B cell (primary cell): ENCODE data around the gene PPFIA2. TPM values are rescaled to one million over a fixed set of nuclear protein-coding genes. Genes with fewer than 3 reads are reported as not detected.

Experiments
- ATAC-seq: fragments of 200-7000 bp; cut with Tn5 transposase; one replicate; pipeline ENCODE4 v1.10.0; 2021; ENCODE audit warnings: low read depth, mild to moderate bottlenecking, moderate number of reproducible peaks, moderate library complexity
- CTCF ChIA-PET: fragments of 350-600 bp; sonication (Branson Sonifier 250); formaldehyde crosslinking; loops from one replicate; lab custom pipeline; 2021; ENCODE audit warnings: antibody characterized with exemption, inconsistent platforms; lab: Charles Lee
- POLR2A ChIA-PET: fragments of 350-600 bp; sonication (Branson Sonifier 250); formaldehyde crosslinking; loops from one replicate; lab custom pipeline; 2021; ENCODE audit warnings: antibody characterized with exemption; lab: Charles Lee
- DNase-seq: peaks from one replicate; pipeline ENCODE4 v3.0.0; 2013
- H2AFZ ChIP-seq: 2 replicates; pipeline ENCODE4 v1.6.1; 2012; ENCODE audit warnings: mild to moderate bottlenecking, low read depth, low read length; ENCODE audit not compliant: insufficient read depth, poor library complexity, severe bottlenecking
- H3K27ac ChIP-seq, 2 donors: 1 replicate in 1 of 2; 2 replicates in 1 of 2; pipeline ENCODE4 v1.5.1; 2012 to 2013; ENCODE audit warnings: low read length in 2 of 2, mild to moderate bottlenecking in 2 of 2, moderate library complexity in 1 of 2
- H3K27me3 ChIP-seq, 4 experiments: fragments of 200-600 bp in 1 of 4; sonication (generic) in 1 of 4; replicated peaks in 1 of 4; 1 replicate in 2 of 4; 2 replicates in 2 of 4; pipeline versions ENCODE4 v1.6.1 to v1.7.0; 2013 to 2016; ENCODE audit warnings: low read length in 3 of 4, mild to moderate bottlenecking in 2 of 4, mixed read lengths in 1 of 4, moderate library complexity in 1 of 4; ENCODE audit not compliant: insufficient read depth in 4 of 4, control insufficient read depth in 3 of 4; ENCODE audit errors: control extremely low read depth in 1 of 4
- H3K36me3 ChIP-seq, 2 experiments: replicated peaks in 1 of 2; 1 replicate in 1 of 2; 2 replicates in 1 of 2; pipeline versions ENCODE4 v1.6.1 to v1.7.1; 2013; ENCODE audit warnings: low read length in 1 of 2; ENCODE audit not compliant: insufficient read depth in 2 of 2, control insufficient read depth in 1 of 2; ENCODE audit errors: control extremely low read depth in 1 of 2, extremely low read depth in 1 of 2
- H3K4me1 ChIP-seq, 2 donors: fragments of 200-600 bp in 1 of 2; sonication (generic) in 1 of 2; 1 replicate in 1 of 2; 2 replicates in 1 of 2; pipeline versions ENCODE4 v1.5.1 to v1.6.1; 2013 to 2017; ENCODE audit warnings: low read length in 2 of 2; ENCODE audit not compliant: control insufficient read depth in 2 of 2, insufficient read depth in 2 of 2
- H3K4me2 ChIP-seq: replicated peaks from 2 replicates; pipeline ENCODE3; 2012; ENCODE audit warnings: mild to moderate bottlenecking, low read depth, low read length; ENCODE audit not compliant: poor library complexity, severe bottlenecking
- H3K4me3 ChIP-seq, 5 experiments: fragments of 200-600 bp in 1 of 5; sonication (generic) in 1 of 5; 1 replicate in 3 of 5; 2 replicates in 2 of 5; pipeline versions ENCODE4 v1.5.1 to v1.7.0; 2011 to 2016; ENCODE audit warnings: low read length in 4 of 5, mild to moderate bottlenecking in 4 of 5, low read depth in 2 of 5, control low read depth in 1 of 5, moderate library complexity in 1 of 5; ENCODE audit not compliant: insufficient read depth in 1 of 5; ENCODE audit errors: control extremely low read depth in 1 of 5, extremely low read depth in 1 of 5
- H3K79me2 ChIP-seq: fragments of 200-600 bp; sonication (generic); one replicate; pipeline ENCODE4 v1.6.0; 2016; ENCODE audit warnings: low read length; ENCODE audit not compliant: control insufficient read depth, insufficient read depth
- H3K9ac ChIP-seq: fragments of 200-600 bp; sonication (generic); 2 replicates; pipeline ENCODE4 v1.6.1; 2017; ENCODE audit warnings: mild to moderate bottlenecking, low read length, moderate library complexity
- H3K9me3 ChIP-seq, 3 donors: one replicate each; pipeline versions ENCODE4 v1.6.1 to v1.7.1; 2013; ENCODE audit warnings: low read length in 2 of 3; ENCODE audit not compliant: control insufficient read depth in 2 of 3, insufficient read depth in 1 of 3; ENCODE audit errors: control extremely low read depth in 1 of 3
- H4K20me1 ChIP-seq: 2 replicates; pipeline ENCODE4 v1.6.0; 2012; ENCODE audit warnings: mild to moderate bottlenecking, low read length; ENCODE audit not compliant: insufficient read depth, control insufficient read depth, poor library complexity, severe bottlenecking
- H3K27ac Mint-ChIP-seq: one replicate; pipeline ENCODE4 v1.8.0; 2021; ENCODE audit warnings: mixed read lengths
- H3K27me3 Mint-ChIP-seq: one replicate; pipeline ENCODE4 v1.8.0; 2021; ENCODE audit warnings: mixed read lengths
- H3K4me1 Mint-ChIP-seq: one replicate; pipeline ENCODE4 v1.8.0; 2021; ENCODE audit warnings: mixed read lengths
- H3K4me3 Mint-ChIP-seq: one replicate; pipeline ENCODE4 v1.8.0; 2021; ENCODE audit warnings: mixed read lengths
- H3K9me3 Mint-ChIP-seq: one replicate; pipeline ENCODE4 v1.8.0; 2022; ENCODE audit warnings: mixed read lengths; ENCODE audit not compliant: insufficient read depth
- EZH2 ChIP-seq: IDR thresholded peaks from 2 replicates; pipeline ENCODE4 v1.6.1; 2012; ENCODE audit warnings: borderline replicate concordance, low read depth, mild to moderate bottlenecking, moderate library complexity, low read length; ENCODE audit not compliant: insufficient read depth, poor library complexity, severe bottlenecking
- WGBS: methylation state at CpG from one replicate; pipeline ENCODE4 v1.1.5; 2013; ENCODE audit warnings: missing lambda C conversion rate; ENCODE audit not compliant: insufficient coverage; 5-methylcytosine and 5-hydroxymethylcytosine counted together
- intact Hi-C: fragments of 100-400 bp; cut with micrococcal nuclease; formaldehyde crosslinking; loops from one replicate; pipeline ENCODE4 v1.10.0; 2022
- polyA plus RNA-seq: library from polyadenylated mRNA; depleted of rRNA; stranded (reverse); fragments of >200 nt; gene quantifications from 2 replicates; pipeline ENCODE4 v1.2.3, GENCODE V29; 2012
- total RNA-seq, 2 donors: library from RNA; stranded (reverse); fragments of 120-200 nt in 1 of 2; gene quantifications; 1 replicate in 1 of 2; 2 replicates in 1 of 2; pipeline versions ENCODE4 v1.2.3 to v1.2.4, GENCODE V29; 2013 to 2022
- TF ChIP-seq, protein P1 (sequence below): fragments of 200-600 bp; IDR thresholded peaks from one replicate; pipeline ENCODE4 v1.8.0; 2022; ENCODE audit warnings: antibody characterized with exemption, mild to moderate bottlenecking

PPFIA2 gene
- total and polyA plus RNA-seq, 2 donors (not counting 1 experiment from before 2014, with no cell fraction given), result not detected

DNA sequence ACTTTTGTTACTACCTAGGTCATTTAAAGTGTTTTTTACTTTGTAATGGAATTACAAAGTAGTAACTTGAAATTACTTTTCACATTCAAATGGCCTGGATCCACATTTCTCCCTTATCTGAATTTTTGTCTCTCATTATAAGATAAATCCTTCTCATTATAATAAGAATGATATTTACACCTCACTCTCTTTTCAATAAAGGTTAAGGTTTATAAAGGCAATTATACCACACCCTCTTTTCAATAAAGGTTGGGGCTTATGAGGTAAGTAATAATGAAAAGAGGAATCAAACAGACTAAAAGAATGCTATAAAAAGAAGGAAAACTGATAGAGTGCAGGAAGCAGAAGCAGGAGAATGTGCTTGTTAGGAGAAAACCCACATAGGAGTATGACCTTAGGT is 470.5 kb downstream of the PPFIA2 start:
- H3K27me3 ChIP-seq, result no peaks in the 10 kb centered on the region
- POLR2A ChIA-PET, result no interaction called here
- Mint-ChIP-seq H3K27ac (no peak overlapping the region), H3K4me1 (no peaks in the 10 kb centered on the region), H3K27me3 (no peaks in the 10 kb centered on the region), H3K4me3 (no peak overlapping the region), H3K9me3 (no peaks in the 10 kb centered on the region)
- no peak overlapping the region for H2AFZ ChIP-seq
- no peaks in the 10 kb centered on the region for H3K36me3 ChIP-seq
- intact Hi-C loops, result no loop called here
- H3K4me2 ChIP-seq, result no peak overlapping the region
- no peak for DNase-seq
- ATAC-seq, result no peak
- H3K4me3 ChIP-seq, result no peak overlapping the region
- H3K9ac ChIP-seq, result no peak overlapping the region
- no peaks in the 10 kb centered on the region for H3K9me3 ChIP-seq
- no peak overlapping the region for H3K27ac ChIP-seq
- TF ChIP-seq EZH2, result no peak
- TF ChIP-seq, protein P1, sequence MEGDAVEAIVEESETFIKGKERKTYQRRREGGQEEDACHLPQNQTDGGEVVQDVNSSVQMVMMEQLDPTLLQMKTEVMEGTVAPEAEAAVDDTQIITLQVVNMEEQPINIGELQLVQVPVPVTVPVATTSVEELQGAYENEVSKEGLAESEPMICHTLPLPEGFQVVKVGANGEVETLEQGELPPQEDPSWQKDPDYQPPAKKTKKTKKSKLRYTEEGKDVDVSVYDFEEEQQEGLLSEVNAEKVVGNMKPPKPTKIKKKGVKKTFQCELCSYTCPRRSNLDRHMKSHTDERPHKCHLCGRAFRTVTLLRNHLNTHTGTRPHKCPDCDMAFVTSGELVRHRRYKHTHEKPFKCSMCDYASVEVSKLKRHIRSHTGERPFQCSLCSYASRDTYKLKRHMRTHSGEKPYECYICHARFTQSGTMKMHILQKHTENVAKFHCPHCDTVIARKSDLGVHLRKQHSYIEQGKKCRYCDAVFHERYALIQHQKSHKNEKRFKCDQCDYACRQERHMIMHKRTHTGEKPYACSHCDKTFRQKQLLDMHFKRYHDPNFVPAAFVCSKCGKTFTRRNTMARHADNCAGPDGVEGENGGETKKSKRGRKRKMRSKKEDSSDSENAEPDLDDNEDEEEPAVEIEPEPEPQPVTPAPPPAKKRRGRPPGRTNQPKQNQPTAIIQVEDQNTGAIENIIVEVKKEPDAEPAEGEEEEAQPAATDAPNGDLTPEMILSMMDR, result no peak
- no peaks in the 10 kb centered on the region for H3K79me2 ChIP-seq
- H3K4me1 ChIP-seq, result no peaks in the 10 kb centered on the region
- CTCF ChIA-PET, result no interaction called here
- H4K20me1 ChIP-seq, result no peaks in the 10 kb centered on the region

DNA sequence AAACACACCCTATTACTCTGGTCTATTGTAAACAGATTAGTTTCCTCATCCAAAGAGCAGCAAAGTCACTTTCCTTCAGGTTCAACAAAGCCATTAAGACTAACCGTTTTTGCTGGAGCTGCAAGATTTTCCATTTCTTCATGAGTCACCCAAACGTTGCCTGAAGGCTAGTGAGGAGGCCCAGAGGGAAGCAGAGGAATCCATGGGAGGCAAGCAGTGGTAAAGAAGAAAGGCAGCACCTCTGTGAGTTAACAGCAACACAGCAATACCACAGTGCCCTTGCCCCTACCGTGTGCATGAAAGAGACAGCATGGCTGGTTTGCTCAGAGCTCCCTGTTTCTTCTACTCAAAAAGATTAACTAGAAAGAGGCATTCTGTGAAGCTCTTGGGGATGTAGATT is 475.0 kb downstream of the PPFIA2 start:
- H3K27me3 Mint-ChIP-seq, result no peaks in the 10 kb centered on the region
- Histone ChIP-seq H4K20me1 (no peaks in the 10 kb centered on the region), H3K27me3 (no peaks in the 10 kb centered on the region), H3K9me3 (no peaks in the 10 kb centered on the region), H3K79me2 (no peaks in the 10 kb centered on the region), H3K36me3 (no peaks in the 10 kb centered on the region), H3K4me1 (no peaks in the 10 kb centered on the region), H3K4me3 (no peak overlapping the region), H3K9ac (no peak overlapping the region), H2AFZ (no peak overlapping the region), H3K4me2 (no peak overlapping the region), H3K27ac (no peak overlapping the region)
- no peaks in the 10 kb centered on the region for H3K4me1 Mint-ChIP-seq
- TF ChIP-seq EZH2, result no peak
- TF ChIP-seq, protein P1, result no peak
- POLR2A ChIA-PET, result no interaction called here
- CTCF ChIA-PET, result no interaction called here
- H3K9me3 Mint-ChIP-seq, result no peaks in the 10 kb centered on the region
- no peak overlapping the region for H3K27ac Mint-ChIP-seq
- no peak overlapping the region for H3K4me3 Mint-ChIP-seq
- no peak for ATAC-seq
- intact Hi-C loops, result no loop called here
- 33% methylated on average over 2 of the region's 3 CpGs for WGBS
- DNase-seq, result no peak
